ENCODE measurements around the gene GRID1. TPM values are rescaled to one million over a fixed set of nuclear protein-coding genes. Genes with fewer than 3 reads are reported as not detected.

GRID1 gene
- polyA plus RNA-seq, 1 experiment: 0.49 TPM

GRCh38 chr10:86123304-86123703, 243.3 kb downstream of the GRID1 start:
- ChIA-PET CTCF (no interaction called here), POLR2A (no interaction called here)
- Histone ChIP-seq H3K4me3 (ENCODE audit: low read depth, low read length) (no peak overlapping the region), H3K36me3 (ENCODE audit: control insufficient read depth, insufficient read depth, low read length) (no peaks in the 10 kb centered on the region), H3K27me3 (ENCODE audit: control insufficient read depth, insufficient read depth, low read length) (no peaks in the 10 kb centered on the region)
- TF ChIP-seq, protein P1, sequence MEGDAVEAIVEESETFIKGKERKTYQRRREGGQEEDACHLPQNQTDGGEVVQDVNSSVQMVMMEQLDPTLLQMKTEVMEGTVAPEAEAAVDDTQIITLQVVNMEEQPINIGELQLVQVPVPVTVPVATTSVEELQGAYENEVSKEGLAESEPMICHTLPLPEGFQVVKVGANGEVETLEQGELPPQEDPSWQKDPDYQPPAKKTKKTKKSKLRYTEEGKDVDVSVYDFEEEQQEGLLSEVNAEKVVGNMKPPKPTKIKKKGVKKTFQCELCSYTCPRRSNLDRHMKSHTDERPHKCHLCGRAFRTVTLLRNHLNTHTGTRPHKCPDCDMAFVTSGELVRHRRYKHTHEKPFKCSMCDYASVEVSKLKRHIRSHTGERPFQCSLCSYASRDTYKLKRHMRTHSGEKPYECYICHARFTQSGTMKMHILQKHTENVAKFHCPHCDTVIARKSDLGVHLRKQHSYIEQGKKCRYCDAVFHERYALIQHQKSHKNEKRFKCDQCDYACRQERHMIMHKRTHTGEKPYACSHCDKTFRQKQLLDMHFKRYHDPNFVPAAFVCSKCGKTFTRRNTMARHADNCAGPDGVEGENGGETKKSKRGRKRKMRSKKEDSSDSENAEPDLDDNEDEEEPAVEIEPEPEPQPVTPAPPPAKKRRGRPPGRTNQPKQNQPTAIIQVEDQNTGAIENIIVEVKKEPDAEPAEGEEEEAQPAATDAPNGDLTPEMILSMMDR (IDR thresholded peaks at IDR 0.05; ENCODE audit: insufficient read depth, low read depth, low read length): no peak
- DNase-seq (ENCODE audit: low read depth): no peak

DNA sequence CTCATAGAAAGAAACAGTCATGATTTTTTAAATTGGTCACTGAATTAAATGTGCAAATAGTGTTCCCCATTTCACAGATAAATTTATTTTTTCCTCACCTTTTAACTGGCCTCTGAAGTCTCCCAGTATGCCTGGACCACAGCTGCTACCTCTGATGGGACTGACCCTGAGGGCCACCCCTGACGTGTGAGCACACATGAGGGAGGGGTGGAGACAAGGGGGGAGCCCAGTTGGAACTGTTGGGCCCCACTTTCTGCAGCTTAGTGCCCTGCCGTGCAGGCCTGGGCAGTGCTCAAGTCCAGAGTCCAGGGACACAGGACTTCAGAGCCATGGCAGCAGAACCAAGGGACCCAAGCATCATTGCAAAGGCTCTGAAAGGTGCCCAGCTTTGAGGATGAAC, 243.9 kb downstream of the GRID1 start:
- Histone ChIP-seq H3K4me3 (ENCODE audit: low read depth, low read length) (no peak overlapping the region), H3K36me3 (ENCODE audit: control insufficient read depth, insufficient read depth, low read length) (no peaks in the 10 kb centered on the region), H3K27me3 (ENCODE audit: control insufficient read depth, insufficient read depth, low read length) (no peaks in the 10 kb centered on the region)
- TF ChIP-seq, protein P1 (IDR thresholded peaks at IDR 0.05; ENCODE audit: insufficient read depth, low read depth, low read length): no peak
- POLR2A ChIA-PET: no interaction called here
- CTCF ChIA-PET: no interaction called here
- no peak for DNase-seq (ENCODE audit: low read depth)

DNA sequence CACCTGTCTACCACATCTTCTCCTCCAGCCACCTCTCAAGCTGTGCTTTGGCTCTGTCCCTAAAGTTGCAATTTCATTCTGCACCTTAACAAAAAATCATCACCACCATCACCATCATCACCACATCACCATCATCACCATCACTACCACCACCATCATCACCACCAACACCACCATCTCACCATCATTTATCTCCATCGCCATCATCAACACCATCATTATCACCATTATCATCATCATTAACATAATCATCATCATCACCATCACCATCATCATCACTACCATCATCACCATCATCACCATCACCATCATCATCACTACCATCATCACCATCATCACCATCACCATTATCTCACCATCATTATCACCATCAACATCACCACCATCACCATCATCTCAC, 245.4 kb downstream of the GRID1 start:
- no peak overlapping the region for H3K4me3 ChIP-seq (ENCODE audit: low read depth, low read length)
- no peak for DNase-seq (ENCODE audit: low read depth)
- no peaks in the 10 kb centered on the region for H3K36me3 ChIP-seq (ENCODE audit: control insufficient read depth, insufficient read depth, low read length)
- CTCF ChIA-PET: no interaction called here
- POLR2A ChIA-PET: no interaction called here
- TF ChIP-seq, protein P1 (IDR thresholded peaks at IDR 0.05; ENCODE audit: insufficient read depth, low read depth, low read length): no peak
- H3K27me3 ChIP-seq (ENCODE audit: control insufficient read depth, insufficient read depth, low read length): no peaks in the 10 kb centered on the region

DNA sequence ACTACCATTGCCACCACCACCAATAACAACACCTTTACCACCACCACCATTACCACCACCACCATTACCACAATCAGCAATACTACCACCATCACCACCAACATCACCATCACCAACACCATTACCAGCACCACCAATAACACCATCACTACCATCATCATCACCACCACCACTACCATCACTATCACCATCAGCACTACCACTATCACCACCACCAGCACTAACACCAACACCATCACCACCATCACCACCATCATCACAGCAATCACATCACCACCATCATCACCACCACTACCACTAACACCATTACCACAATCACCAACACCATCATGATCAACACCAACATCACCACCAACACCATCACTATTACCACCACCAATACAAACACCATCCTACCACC, 249.5 kb downstream of the GRID1 start:
- Histone ChIP-seq H3K4me3 (ENCODE audit: low read depth, low read length) (no peak overlapping the region), H3K36me3 (ENCODE audit: control insufficient read depth, insufficient read depth, low read length) (no peaks in the 10 kb centered on the region), H3K27me3 (ENCODE audit: control insufficient read depth, insufficient read depth, low read length) (no peaks in the 10 kb centered on the region)
- ChIA-PET POLR2A (no interaction called here), CTCF (no interaction called here)
- DNase-seq (ENCODE audit: low read depth): no peak
- TF ChIP-seq, protein P1 (IDR thresholded peaks at IDR 0.05; ENCODE audit: insufficient read depth, low read depth, low read length): no peak

DNA sequence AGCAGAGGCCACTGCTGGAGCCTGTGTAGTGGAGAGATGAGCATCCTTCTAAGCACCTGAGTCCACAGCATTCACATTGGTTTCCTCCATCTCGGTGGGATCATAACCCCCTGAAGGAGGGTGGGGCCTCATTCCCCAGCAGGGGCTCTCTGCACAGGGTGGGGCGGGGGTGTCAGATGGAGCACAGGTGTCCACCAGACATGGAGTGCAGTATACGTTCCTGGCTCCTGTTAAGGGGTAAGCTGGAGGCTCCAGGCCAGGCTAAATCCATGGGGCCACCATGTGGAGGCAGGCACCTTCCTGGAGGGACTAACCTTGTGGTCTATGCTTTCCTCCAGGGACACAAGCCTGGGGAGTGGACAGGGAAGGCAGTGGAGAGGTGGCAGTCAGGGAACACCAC, 252.6 kb downstream of the GRID1 start:
- ChIA-PET CTCF (no interaction called here), POLR2A (no interaction called here)
- Histone ChIP-seq H3K27me3 (ENCODE audit: control insufficient read depth, insufficient read depth, low read length) (no peaks in the 10 kb centered on the region), H3K4me3 (ENCODE audit: low read depth, low read length) (no peak overlapping the region), H3K36me3 (ENCODE audit: control insufficient read depth, insufficient read depth, low read length) (no peaks in the 10 kb centered on the region)
- DNase-seq (ENCODE audit: low read depth): no peak
- TF ChIP-seq, protein P1 (IDR thresholded peaks at IDR 0.05; ENCODE audit: insufficient read depth, low read depth, low read length): no peak
